ENCODE results near the gene CAMK4.

The CAMK4 gene

DNA sequence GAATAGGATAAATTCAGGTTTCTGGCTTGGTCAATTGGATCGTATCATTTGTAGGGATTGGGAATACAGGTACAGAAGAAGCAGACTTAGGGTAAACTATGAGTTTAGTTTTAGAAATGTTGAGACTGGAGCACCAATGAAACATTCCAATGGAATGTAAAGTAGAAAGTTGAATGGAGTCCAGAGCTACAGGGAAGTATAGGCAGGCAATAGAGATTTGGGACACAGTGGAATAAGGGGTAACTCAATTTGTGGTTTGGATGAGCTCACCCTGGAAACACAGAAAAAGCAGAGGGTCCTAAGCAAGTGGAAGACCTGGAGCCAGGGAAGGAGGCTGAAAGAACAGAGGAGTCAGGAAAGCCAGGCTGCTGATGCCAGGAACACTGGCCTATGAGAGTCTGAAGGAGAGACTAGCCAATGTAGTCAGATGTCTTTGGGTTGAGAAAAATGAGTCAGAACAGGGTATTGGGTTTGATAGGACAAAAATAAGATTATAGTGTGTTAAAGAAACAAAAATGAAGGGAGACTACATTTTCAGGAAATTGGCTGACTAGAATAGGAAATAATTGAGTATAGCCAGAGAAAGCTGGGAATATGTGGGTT, 215.4 kb downstream of the CAMK4 start:
- no peak overlapping the region for H3K4me3 ChIP-seq (ENCODE audit: low read depth, low read length)
- no peaks in the 10 kb centered on the region for H3K9me3 ChIP-seq (ENCODE audit: control insufficient read depth, insufficient read depth, low read depth, low read length)
- H3K36me3 ChIP-seq (ENCODE audit: control insufficient read depth in 2 of 2, insufficient read depth in 1 of 2, low read length in 2 of 2), result no peaks in the 10 kb centered on the region
- POLR2A ChIA-PET, result no interaction called here
- H3K27ac ChIP-seq (ENCODE audit: extremely low read depth, low read depth, low read length), result no peak overlapping the region
- CTCF ChIA-PET, result interaction anchor here (0.6 to 0.7 kb wide), 2 partner anchors 49 to 92 kb away, joined by 3 to 4 read pairs; no protein-coding TSS in a partner anchor
- no peaks in the 10 kb centered on the region for H3K4me1 ChIP-seq (ENCODE audit: control insufficient read depth, insufficient read depth, low read length)
- no peak for TF ChIP-seq ZNF214 (tag by site-specific recombination; IDR thresholded peaks at IDR 0.05; ENCODE audit: borderline replicate concordance)
- no peak for TF ChIP-seq ZNF792 (tag by site-specific recombination; IDR thresholded peaks at IDR 0.05)
- no peak for TF ChIP-seq ZNF416 (tag by site-specific recombination; IDR thresholded peaks at IDR 0.05)
- TF ChIP-seq SP3 (tag by site-specific recombination; IDR thresholded peaks at IDR 0.05), result no peak
- TF ChIP-seq, protein P1, sequence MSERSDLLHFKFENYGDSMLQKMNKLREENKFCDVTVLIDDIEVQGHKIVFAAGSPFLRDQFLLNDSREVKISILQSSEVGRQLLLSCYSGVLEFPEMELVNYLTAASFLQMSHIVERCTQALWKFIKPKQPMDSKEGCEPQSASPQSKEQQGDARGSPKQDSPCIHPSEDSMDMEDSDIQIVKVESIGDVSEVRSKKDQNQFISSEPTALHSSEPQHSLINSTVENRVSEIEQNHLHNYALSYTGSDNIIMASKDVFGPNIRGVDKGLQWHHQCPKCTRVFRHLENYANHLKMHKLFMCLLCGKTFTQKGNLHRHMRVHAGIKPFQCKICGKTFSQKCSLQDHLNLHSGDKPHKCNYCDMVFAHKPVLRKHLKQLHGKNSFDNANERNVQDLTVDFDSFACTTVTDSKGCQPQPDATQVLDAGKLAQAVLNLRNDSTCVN (tag by site-specific recombination; optimal IDR thresholded peaks at IDR 0.05), result no peak
- TF ChIP-seq ZFP69B (tag by site-specific recombination; IDR thresholded peaks at IDR 0.05), result no peak
- TF ChIP-seq, protein P2, sequence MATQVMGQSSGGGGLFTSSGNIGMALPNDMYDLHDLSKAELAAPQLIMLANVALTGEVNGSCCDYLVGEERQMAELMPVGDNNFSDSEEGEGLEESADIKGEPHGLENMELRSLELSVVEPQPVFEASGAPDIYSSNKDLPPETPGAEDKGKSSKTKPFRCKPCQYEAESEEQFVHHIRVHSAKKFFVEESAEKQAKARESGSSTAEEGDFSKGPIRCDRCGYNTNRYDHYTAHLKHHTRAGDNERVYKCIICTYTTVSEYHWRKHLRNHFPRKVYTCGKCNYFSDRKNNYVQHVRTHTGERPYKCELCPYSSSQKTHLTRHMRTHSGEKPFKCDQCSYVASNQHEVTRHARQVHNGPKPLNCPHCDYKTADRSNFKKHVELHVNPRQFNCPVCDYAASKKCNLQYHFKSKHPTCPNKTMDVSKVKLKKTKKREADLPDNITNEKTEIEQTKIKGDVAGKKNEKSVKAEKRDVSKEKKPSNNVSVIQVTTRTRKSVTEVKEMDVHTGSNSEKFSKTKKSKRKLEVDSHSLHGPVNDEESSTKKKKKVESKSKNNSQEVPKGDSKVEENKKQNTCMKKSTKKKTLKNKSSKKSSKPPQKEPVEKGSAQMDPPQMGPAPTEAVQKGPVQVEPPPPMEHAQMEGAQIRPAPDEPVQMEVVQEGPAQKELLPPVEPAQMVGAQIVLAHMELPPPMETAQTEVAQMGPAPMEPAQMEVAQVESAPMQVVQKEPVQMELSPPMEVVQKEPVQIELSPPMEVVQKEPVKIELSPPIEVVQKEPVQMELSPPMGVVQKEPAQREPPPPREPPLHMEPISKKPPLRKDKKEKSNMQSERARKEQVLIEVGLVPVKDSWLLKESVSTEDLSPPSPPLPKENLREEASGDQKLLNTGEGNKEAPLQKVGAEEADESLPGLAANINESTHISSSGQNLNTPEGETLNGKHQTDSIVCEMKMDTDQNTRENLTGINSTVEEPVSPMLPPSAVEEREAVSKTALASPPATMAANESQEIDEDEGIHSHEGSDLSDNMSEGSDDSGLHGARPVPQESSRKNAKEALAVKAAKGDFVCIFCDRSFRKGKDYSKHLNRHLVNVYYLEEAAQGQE (tag by site-specific recombination; IDR thresholded peaks at IDR 0.05), result no peak
- TF ChIP-seq, protein P3, sequence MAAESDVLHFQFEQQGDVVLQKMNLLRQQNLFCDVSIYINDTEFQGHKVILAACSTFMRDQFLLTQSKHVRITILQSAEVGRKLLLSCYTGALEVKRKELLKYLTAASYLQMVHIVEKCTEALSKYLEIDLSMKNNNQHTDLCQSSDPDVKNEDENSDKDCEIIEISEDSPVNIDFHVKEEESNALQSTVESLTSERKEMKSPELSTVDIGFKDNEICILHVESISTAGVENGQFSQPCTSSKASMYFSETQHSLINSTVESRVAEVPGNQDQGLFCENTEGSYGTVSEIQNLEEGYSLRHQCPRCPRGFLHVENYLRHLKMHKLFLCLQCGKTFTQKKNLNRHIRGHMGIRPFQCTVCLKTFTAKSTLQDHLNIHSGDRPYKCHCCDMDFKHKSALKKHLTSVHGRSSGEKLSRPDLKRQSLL (tag by site-specific recombination; IDR thresholded peaks at IDR 0.05), result no peak
- TF ChIP-seq ZNF837 (tag by site-specific recombination; IDR thresholded peaks at IDR 0.05), result no peak
- TF ChIP-seq, protein P4, sequence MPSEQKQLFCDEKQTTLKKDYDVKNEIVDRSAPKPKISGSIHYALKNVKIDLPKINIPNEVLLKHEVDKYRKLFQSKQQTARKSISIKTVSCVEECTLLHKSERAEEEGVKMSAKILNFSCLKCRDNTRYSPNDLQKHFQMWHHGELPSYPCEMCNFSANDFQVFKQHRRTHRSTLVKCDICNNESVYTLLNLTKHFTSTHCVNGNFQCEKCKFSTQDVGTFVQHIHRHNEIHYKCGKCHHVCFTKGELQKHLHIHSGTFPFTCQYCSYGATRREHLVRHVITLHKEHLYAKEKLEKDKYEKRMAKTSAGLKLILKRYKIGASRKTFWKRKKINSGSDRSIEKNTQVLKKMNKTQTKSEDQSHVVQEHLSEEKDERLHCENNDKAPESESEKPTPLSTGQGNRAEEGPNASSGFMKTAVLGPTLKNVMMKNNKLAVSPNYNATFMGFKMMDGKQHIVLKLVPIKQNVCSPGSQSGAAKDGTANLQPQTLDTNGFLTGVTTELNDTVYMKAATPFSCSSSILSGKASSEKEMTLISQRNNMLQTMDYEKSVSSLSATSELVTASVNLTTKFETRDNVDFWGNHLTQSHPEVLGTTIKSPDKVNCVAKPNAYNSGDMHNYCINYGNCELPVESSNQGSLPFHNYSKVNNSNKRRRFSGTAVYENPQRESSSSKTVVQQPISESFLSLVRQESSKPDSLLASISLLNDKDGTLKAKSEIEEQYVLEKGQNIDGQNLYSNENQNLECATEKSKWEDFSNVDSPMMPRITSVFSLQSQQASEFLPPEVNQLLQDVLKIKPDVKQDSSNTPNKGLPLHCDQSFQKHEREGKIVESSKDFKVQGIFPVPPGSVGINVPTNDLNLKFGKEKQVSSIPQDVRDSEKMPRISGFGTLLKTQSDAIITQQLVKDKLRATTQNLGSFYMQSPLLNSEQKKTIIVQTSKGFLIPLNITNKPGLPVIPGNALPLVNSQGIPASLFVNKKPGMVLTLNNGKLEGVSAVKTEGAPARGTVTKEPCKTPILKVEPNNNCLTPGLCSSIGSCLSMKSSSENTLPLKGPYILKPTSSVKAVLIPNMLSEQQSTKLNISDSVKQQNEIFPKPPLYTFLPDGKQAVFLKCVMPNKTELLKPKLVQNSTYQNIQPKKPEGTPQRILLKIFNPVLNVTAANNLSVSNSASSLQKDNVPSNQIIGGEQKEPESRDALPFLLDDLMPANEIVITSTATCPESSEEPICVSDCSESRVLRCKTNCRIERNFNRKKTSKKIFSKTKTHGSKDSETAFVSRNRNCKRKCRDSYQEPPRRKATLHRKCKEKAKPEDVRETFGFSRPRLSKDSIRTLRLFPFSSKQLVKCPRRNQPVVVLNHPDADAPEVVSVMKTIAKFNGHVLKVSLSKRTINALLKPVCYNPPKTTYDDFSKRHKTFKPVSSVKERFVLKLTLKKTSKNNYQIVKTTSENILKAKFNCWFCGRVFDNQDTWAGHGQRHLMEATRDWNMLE (tag by site-specific recombination; conservative IDR thresholded peaks at IDR 0.05; ENCODE audit: low read depth), result no peak
- no peak for TF ChIP-seq ZNF785 (tag by site-specific recombination; IDR thresholded peaks at IDR 0.05)
- TF ChIP-seq, protein P5, sequence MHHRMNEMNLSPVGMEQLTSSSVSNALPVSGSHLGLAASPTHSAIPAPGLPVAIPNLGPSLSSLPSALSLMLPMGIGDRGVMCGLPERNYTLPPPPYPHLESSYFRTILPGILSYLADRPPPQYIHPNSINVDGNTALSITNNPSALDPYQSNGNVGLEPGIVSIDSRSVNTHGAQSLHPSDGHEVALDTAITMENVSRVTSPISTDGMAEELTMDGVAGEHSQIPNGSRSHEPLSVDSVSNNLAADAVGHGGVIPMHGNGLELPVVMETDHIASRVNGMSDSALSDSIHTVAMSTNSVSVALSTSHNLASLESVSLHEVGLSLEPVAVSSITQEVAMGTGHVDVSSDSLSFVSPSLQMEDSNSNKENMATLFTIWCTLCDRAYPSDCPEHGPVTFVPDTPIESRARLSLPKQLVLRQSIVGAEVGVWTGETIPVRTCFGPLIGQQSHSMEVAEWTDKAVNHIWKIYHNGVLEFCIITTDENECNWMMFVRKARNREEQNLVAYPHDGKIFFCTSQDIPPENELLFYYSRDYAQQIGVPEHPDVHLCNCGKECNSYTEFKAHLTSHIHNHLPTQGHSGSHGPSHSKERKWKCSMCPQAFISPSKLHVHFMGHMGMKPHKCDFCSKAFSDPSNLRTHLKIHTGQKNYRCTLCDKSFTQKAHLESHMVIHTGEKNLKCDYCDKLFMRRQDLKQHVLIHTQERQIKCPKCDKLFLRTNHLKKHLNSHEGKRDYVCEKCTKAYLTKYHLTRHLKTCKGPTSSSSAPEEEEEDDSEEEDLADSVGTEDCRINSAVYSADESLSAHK (tag by site-specific recombination; IDR thresholded peaks at IDR 0.05), result no peak

Measured in HEK293 (cell line).